Endothelial cell of umbilical vein (primary cell): ENCODE data around the gene LDLRAD3. TPM values are rescaled to one million over a fixed set of nuclear protein-coding genes. Genes with fewer than 3 reads are reported as not detected.

ENCODE experiments used
- BruUV-seq: library from RNA; stranded (reverse); fragments of 400-500 nt; replicated peaks from 2 replicates; lab custom pipeline; 2021; lab: Mats Ljungman, UMichigan
- CTCF ChIA-PET: fragments of 300-600, 350-600 bp; sonication (Branson Sonifier 250); formaldehyde crosslinking; loops from one replicate; lab custom pipeline; 2021; ENCODE audit warnings: antibody characterized with exemption, inconsistent platforms; lab: Charles Lee
- POLR2A ChIA-PET: fragments of 300-600, 350-600 bp; sonication (Branson Sonifier 250); formaldehyde crosslinking; loops from one replicate; lab custom pipeline; 2021; ENCODE audit warnings: antibody characterized with exemption, inconsistent platforms; lab: Charles Lee
- DNase-seq: peaks from one replicate; pipeline ENCODE4 v3.0.0-alpha.2; 2011; ENCODE audit warnings: low read depth, low spot score
- FAIRE-seq: peaks from 2 replicates; lab custom pipeline; 2011; peaks lifted over from hg19 to GRCh38; lab: Jason Lieb, UNC
- H2AFZ ChIP-seq: 2 replicates; pipeline ENCODE4 v1.6.0; 2012; ENCODE audit warnings: low read depth, low read length, control low read depth, inconsistent platforms
- H3K27ac ChIP-seq: 2 replicates; pipeline ENCODE4 v1.5.1; 2011; ENCODE audit warnings: low read depth, mild to moderate bottlenecking, control low read depth, low read length, moderate library complexity; ENCODE audit not compliant: insufficient read depth
- H3K27me3 ChIP-seq, 2 experiments: 2 replicates each; pipeline versions ENCODE4 v1.6.0 to v1.6.1; 2011; ENCODE audit warnings: low read length in 2 of 2, mixed read lengths in 1 of 2; ENCODE audit not compliant: control insufficient read depth in 2 of 2, insufficient read depth in 2 of 2
- H3K36me3 ChIP-seq, 2 experiments: 2 replicates in 1 of 2; 3 replicates in 1 of 2; pipeline ENCODE4 v1.5.1; 2011; ENCODE audit warnings: low read length in 2 of 2, mild to moderate bottlenecking in 1 of 2, moderate library complexity in 1 of 2; ENCODE audit not compliant: control insufficient read depth in 2 of 2, insufficient read depth in 2 of 2; ENCODE audit errors: extremely low read depth in 1 of 2
- H3K4me1 ChIP-seq: 3 replicates; pipeline ENCODE4 v1.5.1; 2011; ENCODE audit warnings: mild to moderate bottlenecking, low read length; ENCODE audit not compliant: control insufficient read depth, insufficient read depth; ENCODE audit errors: extremely low read depth
- H3K4me2 ChIP-seq: 2 replicates; pipeline ENCODE4 v1.6.1; 2011; ENCODE audit warnings: low read length, control low read depth, mixed read lengths; ENCODE audit not compliant: insufficient read depth
- H3K4me3 ChIP-seq, 3 experiments: fragments of 200-600 bp in 1 of 3; sonication (generic), shearing (Covaris generic) in 1 of 3; replicated peaks in 1 of 3; 2 replicates each; pipeline ENCODE4 v1.5.1; 2011 to 2016; ENCODE audit warnings: control low read depth in 3 of 3, low read length in 3 of 3, mild to moderate bottlenecking in 2 of 3, inconsistent platforms in 1 of 3, low read depth in 1 of 3, moderate library complexity in 1 of 3; ENCODE audit not compliant: insufficient read depth in 1 of 3
- H3K79me2 ChIP-seq: 2 replicates; pipeline ENCODE4 v1.6.0; 2012; ENCODE audit warnings: low read length, inconsistent platforms; ENCODE audit not compliant: control insufficient read depth, insufficient read depth
- H3K9ac ChIP-seq: replicated peaks from 2 replicates; pipeline ENCODE3; 2011; ENCODE audit warnings: low read length, control low read depth; ENCODE audit not compliant: insufficient read depth; ENCODE audit errors: extremely low read depth
- H3K9me1 ChIP-seq: replicated peaks from 3 replicates; pipeline ENCODE4 v1.6.0; 2011; ENCODE audit warnings: mild to moderate bottlenecking, low read length; ENCODE audit not compliant: control insufficient read depth, insufficient read depth; ENCODE audit errors: extremely low read depth
- H3K9me3 ChIP-seq: replicated peaks from 2 replicates; pipeline ENCODE4 v1.5.1; 2012; ENCODE audit warnings: low read length, inconsistent platforms; ENCODE audit not compliant: control insufficient read depth, insufficient read depth
- H4K20me1 ChIP-seq: replicated peaks from 2 replicates; pipeline ENCODE3; 2011; ENCODE audit warnings: mild to moderate bottlenecking, low read length; ENCODE audit not compliant: control insufficient read depth, insufficient read depth; ENCODE audit errors: extremely low read depth
- EZH2 ChIP-seq: IDR thresholded peaks from 2 replicates; pipeline ENCODE4 v1.6.1; 2012; ENCODE audit warnings: borderline replicate concordance, low read depth, mild to moderate bottlenecking, moderate library complexity, low read length, inconsistent platforms; ENCODE audit not compliant: severe bottlenecking
- FOS ChIP-seq: IDR thresholded peaks from 2 replicates; pipeline ENCODE4 v1.6.1; 2011; ENCODE audit warnings: mild to moderate bottlenecking, low read length, moderate library complexity, borderline replicate concordance; ENCODE audit not compliant: insufficient read depth
- GATA2 ChIP-seq: IDR thresholded peaks from 2 replicates; pipeline ENCODE4 v1.7.0; 2011; ENCODE audit warnings: low read depth, mild to moderate bottlenecking, moderate library complexity, mixed read lengths, low read length; ENCODE audit not compliant: insufficient read length, insufficient read depth
- JUN ChIP-seq: IDR thresholded peaks from 2 replicates; pipeline ENCODE4 v1.6.1; 2011; ENCODE audit warnings: borderline replicate concordance, low read depth; ENCODE audit not compliant: insufficient read length, insufficient read depth
- MAX ChIP-seq: IDR thresholded peaks from 2 replicates; pipeline ENCODE4 v1.6.1; 2011; ENCODE audit not compliant: insufficient read depth, insufficient read length
- MYC ChIP-seq: IDR thresholded peaks from one replicate; pipeline ENCODE4 v1.6.1; 2011; ENCODE audit warnings: mild to moderate bottlenecking, low read depth, low read length
- POLR2A ChIP-seq: IDR thresholded peaks from 2 replicates; pipeline ENCODE4 v1.6.1; 2012; ENCODE audit warnings: low read depth, mild to moderate bottlenecking, control low read depth, low read length
- dilution Hi-C: fragments of 300-500 bp; cut with MboI; formaldehyde crosslinking; loops from one replicate; pipeline ENCODE4 v1.15.0; 2019; ENCODE audit warnings: low sequenced_read_pairs; ENCODE audit not compliant: extremely low pct_ligation_motif_present
- intact Hi-C: fragments of 100-400 bp; cut with micrococcal nuclease; formaldehyde crosslinking; loops from one replicate; pipeline ENCODE4 v1.10.0; 2022
- polyA plus RNA-seq, 4 experiments: library from polyadenylated mRNA; depleted of rRNA in 3 of 4; stranded (reverse) in 3 of 4; unstranded in 1 of 4; fragments of >200 nt; gene quantifications; 2 replicates each; pipeline versions ENCODE4 v1.2.1 to v1.2.3, GENCODE V29; 2011 to 2012; ENCODE audit warnings: missing spikeins in 1 of 4
- total RNA-seq: library from RNA; stranded (reverse); gene quantifications from 2 replicates; pipeline ENCODE4 v1.2.3, GENCODE V29; 2021

LDLRAD3 gene
- total and polyA plus RNA-seq, 2 donors (not counting 3 experiments of a cell fraction or from before 2014, with no cell fraction given) = 17.9 to 25.1 TPM

- Histone ChIP-seq H3K27me3 (no peaks in the 10 kb centered on the region), H3K9me1 (no peaks in the 10 kb centered on the region), H3K4me2 (no peak overlapping the region), H3K4me3 (no peak overlapping the region), H3K9ac (no peak overlapping the region), H2AFZ (no peak overlapping the region), H4K20me1 (no peaks in the 10 kb centered on the region), H3K36me3 (peaks cover 0 to 2% of the 10 kb centered on the region in 2 experiments), H3K79me2 (no peaks in the 10 kb centered on the region), H3K4me1 (peaks cover 11% of the 10 kb centered on the region), H3K27ac (no peak overlapping the region), H3K9me3 (no peaks in the 10 kb centered on the region)
- intact Hi-C loops (no loop called here), dilution Hi-C loops (no loop called here)
- DNase-seq (no peak), FAIRE-seq (no peak)
- ChIA-PET POLR2A (no interaction called here), CTCF (interaction anchor here (1.4 to 2.6 kb wide), 2 partner anchors 212 to 224 kb away, joined by 7 to 18 read pairs; no protein-coding TSS in a partner anchor)
- no TSS peak for BruUV-seq
- TF ChIP-seq EZH2 = no peak
- no peak for TF ChIP-seq MYC
- TF ChIP-seq JUN = no peak
- TF ChIP-seq GATA2 = no peak
Measured at GRCh38 chr11:36033936-36034335, 90.1 kb downstream of the LDLRAD3 start.

- DNase-seq (peak; percentile 17), FAIRE-seq (peak; percentile 90)
- Histone ChIP-seq H4K20me1 (no peaks in the 10 kb centered on the region), H3K9ac (no peak overlapping the region), H3K36me3 (peaks cover 0 to 2% of the 10 kb centered on the region in 2 experiments), H2AFZ (no peak overlapping the region), H3K27ac (no peak overlapping the region), H3K9me3 (no peaks in the 10 kb centered on the region), H3K9me1 (no peaks in the 10 kb centered on the region), H3K4me1 (peaks cover 11% of the 10 kb centered on the region), H3K27me3 (no peaks in the 10 kb centered on the region), H3K79me2 (no peaks in the 10 kb centered on the region), H3K4me2 (no peak overlapping the region), H3K4me3 (no peak overlapping the region)
- intact Hi-C loops = no loop called here
- CTCF ChIA-PET = interaction anchor here (0.6 to 2.6 kb wide), 7 partner anchors 11 to 224 kb away, joined by 3 to 18 read pairs (median 4); no protein-coding TSS in a partner anchor
- dilution Hi-C loops = no loop called here
- TF ChIP-seq MAX (no peak), GATA2 (peak; percentile 94), JUN (peak; percentile 35), EZH2 (no peak), FOS (peak; percentile 60), POLR2A (no peak), MYC (no peak)
- POLR2A ChIA-PET = no interaction called here
- no TSS peak for BruUV-seq
Measured at GRCh38 chr11:36034551-36035331, 90.9 kb downstream of the LDLRAD3 start.
